HK-2 (cell line): ENCODE measurements around the gene ADSL.
A peak's percentile ranks its signal among the peaks of the same experiment; 100 is the strongest.

Experiments used
- DNase-seq: peaks from one replicate; pipeline ENCODE4 v3.0.0-alpha.2; 2018; ENCODE audit not compliant: unreplicated experiment

ADSL gene

DNA sequence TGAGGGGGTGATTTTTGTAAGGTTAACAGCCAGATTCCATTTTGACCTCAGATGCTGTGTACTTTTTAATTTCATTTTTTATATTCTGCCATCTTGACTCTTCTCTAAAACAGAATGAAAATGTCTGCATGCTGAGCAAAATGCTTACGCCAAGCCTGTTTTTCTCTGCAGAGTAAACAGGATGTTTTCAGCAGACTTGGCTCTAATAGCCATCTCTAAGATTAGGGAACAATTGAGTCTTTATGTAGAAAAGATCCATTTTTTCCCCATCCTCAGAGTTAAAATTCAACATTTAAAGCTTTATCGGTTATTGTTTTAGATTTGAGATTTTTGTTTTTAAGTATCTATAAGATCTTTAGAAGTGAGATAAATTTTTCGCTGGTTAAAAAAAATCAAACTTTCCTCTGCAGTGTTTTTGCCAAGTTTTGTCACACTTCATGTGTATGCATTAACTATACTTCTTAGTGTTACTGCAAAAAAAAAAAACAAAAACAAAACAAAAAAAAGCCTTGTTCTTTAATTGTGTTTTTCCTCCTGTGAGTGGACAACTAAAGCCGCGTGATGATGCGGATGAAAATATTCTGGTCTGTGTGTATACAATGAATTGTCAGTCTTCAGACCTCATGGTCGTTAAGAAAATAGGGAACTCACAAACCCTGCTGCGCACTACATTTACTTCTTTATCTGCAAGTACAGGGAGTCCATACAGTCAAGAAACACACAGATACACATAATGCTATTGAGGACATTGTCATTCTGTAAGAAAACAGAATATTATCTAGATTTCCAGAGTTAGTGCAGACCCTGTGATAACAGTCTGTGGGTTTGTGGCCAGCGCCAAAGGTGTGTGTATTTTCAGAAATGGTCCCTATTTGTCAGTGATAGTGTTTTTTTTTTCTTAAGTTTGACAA lies 17.5 kb upstream of the ADSL start:
- no peak for DNase-seq

DNA sequence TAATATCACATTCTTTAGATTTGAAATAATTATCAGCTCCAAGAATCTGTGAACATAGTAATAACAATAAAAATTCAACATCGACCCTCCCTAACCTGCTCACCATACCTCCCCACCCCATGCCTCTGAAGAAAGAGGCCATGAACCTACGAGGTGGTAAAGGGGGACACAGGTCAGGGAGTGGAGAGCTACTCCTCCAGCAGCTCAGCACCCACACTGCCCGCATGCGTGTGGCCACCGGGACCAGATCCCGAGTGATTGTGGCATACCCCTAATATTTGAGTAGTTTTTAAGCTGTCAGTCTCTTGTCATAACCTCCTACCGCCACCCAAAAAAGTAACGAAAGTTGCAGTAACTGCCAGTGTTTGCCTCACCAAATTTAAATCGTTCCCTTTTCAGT lies 16.8 kb upstream of the ADSL start:
- no peak for DNase-seq

DNA sequence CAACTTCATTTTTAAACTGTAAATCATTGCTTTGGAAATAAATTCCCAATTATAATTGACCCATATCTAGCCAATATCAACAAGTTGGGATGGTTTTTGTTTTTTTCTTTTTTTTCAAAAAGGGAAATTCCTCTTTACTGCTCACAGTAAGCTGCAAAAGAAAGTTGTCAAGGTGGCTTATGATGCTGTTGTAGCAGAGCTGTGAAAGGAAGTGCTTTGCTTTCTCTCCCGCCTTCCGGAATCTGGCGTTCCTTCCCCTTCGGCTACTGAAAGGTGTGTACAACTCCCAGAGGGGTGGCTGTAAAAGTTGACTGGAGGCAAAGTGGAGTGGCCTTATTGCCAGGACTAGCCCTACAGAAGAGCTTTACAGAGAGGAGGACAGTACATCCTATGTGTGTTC lies 16.2 kb upstream of the ADSL start:
- no peak for DNase-seq

DNA sequence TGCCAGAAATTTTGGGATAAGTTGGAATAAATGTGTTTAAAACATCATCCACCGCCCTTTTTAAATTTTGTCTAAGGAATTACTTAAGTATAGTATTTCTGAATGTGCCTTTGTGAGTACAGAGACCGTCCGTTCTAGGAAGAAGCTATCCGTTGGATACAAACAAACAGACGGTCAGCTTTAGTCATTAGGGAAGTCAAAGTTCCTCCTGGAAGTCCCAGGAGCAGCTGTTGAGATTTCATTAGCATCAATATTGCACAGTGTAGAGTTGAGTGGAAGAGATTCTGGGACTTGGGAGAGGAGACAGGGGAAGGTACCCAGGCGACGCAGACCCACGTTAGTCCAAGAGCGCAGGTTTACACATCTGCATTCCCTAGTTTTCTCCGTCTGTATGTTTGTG lies 15.7 kb upstream of the ADSL start:
- DNase-seq: no peak

DNA sequence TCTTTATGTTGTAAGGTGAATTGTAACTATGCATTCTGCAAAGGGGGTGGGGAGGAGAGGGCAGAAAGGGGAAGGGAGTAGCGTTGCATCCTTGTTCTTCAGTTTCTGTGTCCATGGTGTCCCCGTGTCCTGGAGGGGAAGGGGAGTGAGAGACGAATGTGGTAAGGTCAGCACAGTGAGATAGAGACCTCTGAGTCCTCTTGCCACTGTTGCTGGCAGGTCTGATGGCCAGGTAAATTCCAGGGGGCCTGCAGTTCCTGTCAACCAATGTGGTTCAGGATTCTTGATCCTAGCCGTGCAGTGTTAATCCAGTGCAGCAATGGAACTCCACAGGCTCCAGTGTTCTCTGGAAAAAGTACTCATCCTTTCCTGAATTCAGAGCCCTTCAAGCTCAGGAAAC lies 14.6 kb upstream of the ADSL start:
- DNase-seq: no peak

DNA sequence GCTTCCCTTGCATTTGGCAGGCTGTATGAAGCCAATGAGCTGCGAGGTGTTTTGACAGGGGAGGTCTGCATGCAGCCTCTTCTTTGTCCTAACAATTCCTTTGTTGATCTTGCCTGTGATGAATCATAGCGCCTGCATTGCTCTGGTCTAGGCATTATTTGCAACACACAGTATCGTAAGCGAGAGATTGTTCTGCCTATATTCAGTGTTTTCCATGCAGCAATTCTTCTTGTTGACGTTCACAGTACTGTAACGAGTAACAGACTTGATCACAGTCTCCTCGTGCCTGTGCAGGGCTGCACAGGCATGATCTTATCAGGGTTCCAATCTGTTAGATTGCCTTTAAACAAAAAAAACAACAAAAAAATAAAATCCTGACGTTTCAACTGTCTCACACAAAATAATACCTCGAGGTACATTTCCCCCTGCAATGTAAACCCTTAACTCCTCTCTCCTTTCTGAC lies 13.9 kb upstream of the ADSL start:
- DNase-seq: no peak

DNA sequence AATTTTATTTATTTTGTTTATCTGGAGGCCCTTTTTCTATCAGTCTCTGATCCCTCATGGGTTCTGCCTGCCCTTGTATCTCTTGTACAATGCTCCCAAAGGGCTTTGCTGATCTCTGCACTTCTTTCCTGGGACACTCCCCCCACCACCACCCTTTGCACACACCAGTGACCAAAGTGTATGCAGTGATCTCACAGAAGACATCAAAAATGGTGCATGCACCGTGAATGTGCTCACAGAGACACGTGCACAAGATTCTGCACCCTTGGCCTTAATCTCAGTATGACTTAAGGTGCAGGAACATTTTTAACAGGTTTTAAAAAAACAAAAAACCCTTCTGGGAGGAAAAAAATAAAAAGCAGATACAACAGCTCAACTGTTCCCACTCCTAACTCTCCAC lies 12.2 kb upstream of the ADSL start:
- no peak for DNase-seq

DNA sequence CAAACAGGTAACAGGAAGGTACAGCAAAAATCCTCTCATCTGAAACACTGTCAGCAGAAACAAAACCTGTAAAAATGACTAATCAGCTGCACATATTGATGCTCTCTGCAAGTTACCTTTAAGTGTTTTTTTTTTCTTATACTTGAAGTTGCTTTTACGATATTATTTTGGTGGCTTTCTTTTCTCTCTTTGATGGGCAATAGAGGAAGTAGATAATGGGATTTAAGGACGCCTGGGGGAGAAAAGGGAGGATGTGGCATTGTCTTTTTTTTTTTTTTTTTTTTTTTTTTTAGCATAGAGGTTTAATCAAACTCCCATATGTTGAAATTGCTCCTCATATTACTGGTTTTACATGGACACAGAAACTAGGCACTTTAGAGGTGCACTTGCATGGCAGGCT lies 11.4 kb upstream of the ADSL start:
- no peak for DNase-seq

DNA sequence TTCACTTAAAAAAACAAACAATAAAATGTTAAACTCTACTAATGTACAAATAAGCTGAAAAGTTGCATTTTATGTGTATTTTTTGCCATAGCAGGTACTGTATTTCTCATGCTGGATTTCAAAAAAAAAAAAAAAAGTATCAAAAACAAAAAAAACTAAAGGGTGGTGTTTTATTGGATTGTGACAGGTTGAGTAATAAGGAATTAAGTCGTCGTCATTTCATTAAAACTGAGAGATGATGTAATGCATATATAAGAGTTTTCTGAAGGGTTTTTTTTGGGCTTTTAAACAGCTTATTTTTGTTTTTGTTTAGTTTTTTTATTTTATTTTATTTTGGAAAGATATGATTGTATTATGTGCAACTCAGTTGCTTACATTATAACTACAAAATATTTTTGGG lies 10.9 kb upstream of the ADSL start:
- DNase-seq: no peak

DNA sequence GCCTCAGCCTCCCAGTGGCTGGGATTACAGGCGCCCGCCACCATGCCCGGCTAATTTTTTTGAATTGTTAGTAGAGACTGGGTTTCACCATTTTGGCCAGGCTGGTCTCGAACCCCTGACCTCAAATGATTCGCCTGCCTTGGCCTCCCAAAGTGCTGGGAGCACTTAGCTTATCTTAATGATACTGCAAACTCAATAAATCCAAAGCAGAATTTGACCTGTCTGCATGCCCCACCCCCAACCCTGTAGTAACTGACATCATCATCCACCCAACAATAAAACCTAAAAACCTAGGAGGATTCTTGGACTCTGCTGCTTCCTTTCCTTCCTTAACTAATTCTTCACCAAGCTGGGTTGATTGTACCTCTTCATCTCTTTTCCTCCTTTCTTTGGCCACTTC lies 6.3 kb upstream of the ADSL start:
- no peak for DNase-seq

DNA sequence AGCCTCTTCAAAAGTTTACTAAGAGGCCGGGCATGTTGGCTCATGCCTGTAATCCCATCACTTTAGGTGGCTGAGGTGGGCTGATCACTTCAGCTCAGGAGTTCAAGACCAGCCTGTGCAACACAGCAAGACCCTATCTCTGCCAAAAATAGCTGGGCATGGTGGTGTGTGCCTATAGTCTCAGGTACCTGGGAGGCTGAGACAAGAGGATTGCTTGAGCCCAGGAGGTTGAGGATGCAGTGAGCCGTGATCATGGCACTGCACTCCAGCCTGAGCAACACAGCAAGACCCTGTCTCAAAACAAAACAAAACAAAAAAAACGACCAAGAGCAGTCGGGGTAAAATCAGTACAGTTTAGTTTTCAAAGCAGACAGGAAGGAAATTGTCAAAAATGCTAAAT lies 4.7 kb upstream of the ADSL start:
- DNase-seq: no peak

DNA sequence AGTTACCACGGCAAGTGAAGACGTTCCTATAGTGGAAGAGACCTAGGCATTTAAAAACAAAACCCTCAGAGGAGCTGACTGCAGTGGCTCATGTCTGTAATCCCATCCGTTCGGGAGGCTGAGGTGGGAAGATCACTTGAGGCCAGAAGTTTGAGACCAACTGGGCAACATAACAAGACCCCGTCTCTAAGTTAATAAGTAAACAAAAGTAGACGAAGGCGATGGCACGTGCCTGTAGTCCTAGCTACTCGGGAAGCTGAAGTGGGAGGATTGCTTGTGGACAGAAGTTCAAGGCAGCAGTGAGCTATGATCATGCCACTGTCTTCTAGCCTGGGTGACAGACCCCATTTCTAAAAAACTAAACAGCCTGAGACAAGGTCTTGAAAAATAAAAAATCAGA lies 3.8 kb upstream of the ADSL start:
- DNase-seq: no peak

DNA sequence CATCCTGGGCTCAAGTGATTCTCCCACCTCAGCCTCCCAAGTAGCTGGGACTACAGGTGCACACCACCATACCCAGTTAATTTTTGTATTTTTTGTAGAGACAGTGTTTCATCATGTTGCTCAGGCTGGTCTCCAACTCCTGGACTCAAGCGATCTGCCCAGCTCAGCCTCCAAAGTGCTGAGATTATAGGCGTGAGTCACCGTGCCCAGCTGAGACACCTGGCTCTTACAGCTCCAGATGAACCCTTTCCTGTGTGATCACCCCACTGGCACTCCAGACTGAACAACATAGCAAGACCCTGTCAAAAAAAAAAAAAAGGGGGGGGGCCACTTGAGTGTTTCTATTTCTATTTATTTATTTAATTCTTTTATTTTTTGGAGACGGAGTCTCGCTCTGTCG lies 1.0 kb upstream of the ADSL start:
- peak; percentile 21 for DNase-seq

DNA sequence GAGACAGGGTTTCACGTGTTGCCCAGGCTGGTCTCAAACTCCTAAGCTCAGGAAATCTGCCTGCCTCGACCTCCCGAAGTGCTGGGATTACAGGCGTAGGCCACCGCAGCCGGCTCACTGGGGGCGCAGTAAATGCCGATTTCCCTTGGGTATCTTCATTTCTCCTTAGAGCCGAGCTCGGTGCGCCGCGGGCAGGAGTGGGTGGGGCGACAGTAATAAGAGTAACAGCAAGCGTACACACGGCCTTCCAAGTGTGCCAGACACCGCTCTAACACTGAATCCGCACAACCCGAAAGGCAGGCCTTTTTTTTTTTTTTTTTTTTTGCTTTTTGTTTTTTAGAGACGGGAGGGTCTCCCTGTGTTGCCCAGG lies 500 bp upstream of the ADSL start:
- peak; percentile 37 for DNase-seq

DNA sequence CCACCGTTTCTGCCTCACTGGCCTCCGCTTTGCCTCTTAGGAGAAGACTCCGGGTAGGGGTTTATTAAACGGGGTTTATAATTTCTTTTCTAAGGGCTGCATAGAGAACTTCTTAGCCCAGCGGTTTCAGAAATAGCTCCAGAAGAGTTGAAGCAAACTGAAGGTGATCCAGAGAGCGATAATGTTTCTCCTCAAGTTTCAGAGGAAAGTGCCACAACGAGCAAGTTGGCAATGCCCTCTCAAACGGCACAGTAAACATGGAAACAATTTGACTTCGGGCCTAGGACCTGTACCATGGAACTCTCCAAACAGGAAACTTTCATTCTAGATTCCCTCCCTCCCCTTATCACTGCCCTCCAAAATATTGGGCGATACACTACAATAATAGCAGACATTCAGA lies 1.0 kb downstream of the ADSL start:
- no peak for DNase-seq

DNA sequence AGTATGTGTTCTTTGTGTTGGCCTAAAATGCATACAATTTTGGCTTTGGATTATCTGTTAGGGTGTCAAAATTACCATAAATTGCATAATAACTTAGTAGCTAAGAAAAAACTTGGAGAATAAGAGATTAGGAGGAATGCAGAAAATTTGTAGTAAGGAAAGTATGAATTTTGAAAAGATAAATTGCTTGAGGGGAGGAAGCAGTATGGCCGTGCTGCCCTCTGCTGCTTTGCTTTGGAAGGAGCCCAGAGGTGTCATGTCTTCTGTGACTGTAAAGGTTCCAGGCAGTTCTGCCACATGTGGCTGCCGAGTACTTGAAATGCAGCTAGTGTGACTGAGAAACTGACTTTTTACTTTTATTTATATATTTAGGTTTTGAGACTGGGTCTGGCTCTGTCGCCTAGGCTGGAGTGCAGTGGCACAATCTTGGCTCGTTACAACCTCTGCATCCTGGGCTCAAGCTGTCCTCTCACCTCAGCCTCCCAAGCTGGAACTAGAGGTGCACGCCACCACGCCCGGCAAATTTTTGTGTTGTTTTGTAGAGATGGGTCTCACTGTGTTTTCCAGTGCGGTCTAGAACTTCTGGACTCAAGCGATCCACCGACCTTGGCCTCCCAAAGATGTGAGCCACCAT lies 1.8 kb downstream of the ADSL start:
- DNase-seq: peak; percentile 28

DNA sequence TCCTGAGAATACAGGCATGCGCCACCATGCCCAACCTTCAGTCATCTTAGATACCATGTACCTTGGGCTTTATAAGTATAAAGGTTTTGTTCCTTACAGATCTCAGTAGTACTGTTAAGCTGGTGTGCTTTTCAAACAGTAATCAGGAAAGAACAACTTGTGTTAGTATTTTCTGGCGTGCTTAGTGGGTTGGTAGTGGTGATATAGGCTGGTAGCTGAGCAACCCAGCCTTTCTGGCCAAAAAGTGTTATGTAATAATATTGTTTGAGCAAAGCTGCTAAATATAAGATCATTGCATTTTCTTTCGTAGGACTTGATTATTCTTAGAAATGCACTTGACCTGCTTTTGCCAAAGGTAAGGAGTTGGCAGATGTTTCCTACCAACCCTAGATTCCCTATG lies 6.5 kb downstream of the ADSL start:
- no peak for DNase-seq

DNA sequence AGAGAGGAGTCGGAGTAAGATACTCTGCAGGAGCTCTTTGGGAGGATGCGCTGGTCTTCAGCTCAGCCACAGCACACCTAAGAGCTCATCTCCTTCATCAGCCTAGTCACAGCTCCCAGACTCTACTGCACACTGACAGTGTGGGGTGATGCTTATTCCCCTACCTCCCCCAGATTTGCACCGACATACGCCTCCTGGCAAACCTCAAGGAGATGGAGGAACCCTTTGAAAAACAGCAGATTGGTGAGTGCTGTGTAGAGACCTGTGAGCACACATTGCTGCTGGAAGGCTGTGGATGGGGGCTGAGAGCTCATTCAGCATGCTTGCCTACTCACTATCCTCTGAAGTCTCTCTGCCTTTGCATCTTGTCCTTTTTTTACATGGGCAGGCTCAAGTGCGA lies 14.8 kb downstream of the ADSL start:
- DNase-seq: no peak

DNA sequence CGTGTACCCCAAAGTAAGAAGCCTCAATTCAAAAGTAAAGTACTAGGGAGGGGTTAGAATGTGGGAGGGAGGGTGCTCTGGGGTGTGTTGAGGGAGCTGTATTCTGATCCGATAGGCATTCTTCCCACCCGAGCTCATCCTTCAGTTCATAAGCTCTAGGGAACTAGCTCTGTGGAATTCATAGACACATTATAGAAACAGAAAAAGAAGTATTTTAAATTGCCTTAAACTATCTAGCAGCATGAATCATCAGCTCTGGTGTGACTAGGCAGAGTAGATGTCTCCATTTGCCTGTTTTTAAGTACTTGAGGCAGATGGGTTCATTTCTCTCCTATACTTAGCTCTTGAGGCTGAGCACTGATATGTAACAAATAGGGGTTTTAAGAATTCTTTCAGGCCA lies 16.8 kb downstream of the ADSL start:
- DNase-seq: no peak

DNA sequence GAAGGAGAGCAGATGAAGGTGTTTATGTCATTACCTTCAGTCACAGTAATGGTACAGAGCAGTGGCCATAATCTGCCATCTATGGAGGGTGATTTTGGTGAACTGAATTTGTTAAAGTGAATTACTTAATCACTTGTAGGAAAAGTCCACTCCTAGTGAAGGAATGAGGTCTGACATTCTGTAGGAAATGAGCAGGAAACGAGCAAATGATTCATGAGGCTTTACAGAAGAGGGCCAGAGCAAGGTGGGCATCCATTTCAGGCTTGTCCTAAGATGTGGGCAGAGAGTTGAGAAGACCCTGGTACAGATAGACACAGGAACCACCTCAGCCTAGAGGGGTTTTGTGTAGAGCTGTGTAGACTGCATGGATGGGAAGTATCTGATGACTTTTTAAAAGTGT lies 18.1 kb downstream of the ADSL start:
- no peak for DNase-seq

DNA sequence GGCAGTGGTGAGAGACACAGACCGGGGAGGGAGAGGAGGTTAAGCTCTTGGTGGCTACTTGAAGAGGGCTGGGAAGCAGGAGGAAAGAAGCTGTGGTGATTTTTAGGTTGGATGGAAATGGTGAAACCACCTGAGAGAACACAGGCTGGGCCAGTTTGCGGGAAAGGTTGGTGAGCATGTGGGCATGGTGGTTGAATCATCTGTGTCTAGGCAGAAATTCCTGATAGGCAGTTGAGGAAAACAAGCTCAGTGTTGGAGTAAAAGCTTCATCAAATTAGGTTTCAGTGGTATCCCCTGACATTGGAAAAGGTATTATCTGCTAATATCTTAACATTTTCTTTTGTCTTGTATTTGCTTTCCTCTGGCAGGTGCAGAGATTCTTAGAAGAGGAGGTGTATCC lies 19.8 kb downstream of the ADSL start:
- no peak for DNase-seq

DNA sequence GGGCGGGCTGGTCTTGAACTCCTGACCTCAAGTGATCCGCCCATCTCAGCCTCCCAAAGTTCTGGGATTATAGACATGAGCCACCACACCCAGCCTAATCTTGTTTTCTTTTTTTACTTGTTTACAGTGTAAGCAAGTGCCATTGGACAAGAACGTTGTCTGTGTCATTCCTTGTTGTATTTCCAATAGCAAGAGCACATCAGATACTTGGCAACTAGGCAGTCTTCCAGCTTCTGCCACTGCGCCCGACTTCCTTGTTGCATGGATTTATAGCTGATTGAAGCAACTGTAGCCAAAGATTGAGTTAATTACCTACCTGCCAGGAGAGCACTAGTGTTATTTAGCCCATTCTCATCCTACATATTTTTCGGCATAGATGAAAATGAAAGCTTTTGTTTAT lies 21.0 kb downstream of the ADSL start:
- no peak for DNase-seq

DNA sequence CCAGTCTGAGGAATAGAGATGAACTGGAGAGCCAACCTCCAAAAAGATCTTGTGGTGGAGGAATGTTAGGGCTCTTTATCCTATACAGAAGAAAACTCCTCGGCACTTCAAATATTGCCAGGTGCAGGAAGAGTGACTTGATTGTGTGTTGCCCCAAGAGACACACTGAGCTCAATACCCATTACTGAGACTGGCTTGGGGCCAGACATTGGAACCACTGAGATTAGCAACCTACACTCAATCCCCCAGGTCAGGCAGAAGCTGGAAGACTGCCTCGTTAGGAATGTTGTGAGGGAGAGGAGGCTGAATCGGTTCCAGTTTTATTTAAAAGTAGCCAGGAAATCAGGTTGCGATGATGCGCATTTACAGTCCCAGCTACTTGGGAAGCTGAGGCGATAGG lies 21.7 kb downstream of the ADSL start:
- DNase-seq: no peak

DNA sequence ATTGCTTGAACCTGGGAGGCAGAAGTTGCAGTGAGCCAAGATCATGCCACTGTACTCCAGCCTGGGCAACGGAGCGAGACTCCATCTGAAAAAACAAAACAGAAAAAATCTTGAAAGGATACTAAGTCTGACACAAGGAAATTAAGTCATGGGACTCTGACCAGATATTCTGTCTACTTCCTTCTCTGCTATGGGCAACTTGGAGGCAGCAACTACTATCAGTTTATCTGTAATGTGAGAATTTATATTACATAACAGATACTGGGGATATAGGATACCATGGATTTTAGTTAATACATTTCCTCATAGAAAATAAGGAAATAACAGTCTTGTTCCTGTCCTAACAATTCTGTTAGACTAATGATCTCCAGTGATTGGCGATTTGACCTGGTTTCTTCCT lies 22.5 kb downstream of the ADSL start:
- no peak for DNase-seq
